Stimulated activated CD8-positive, alpha-beta memory T cell treated with anti-CD3 and anti-CD28 coated beads, Interleukin-15, amount 100 ng/mL, for 4 hours (primary cell): ENCODE measurements around the gene BCOR.

Experiments
- DNase-seq, 2 donors: peaks; one replicate each; pipeline ENCODE4 v3.0.0-alpha.2; 2020; ENCODE audit warnings: low read depth in 2 of 2

Gene BCOR

DNA sequence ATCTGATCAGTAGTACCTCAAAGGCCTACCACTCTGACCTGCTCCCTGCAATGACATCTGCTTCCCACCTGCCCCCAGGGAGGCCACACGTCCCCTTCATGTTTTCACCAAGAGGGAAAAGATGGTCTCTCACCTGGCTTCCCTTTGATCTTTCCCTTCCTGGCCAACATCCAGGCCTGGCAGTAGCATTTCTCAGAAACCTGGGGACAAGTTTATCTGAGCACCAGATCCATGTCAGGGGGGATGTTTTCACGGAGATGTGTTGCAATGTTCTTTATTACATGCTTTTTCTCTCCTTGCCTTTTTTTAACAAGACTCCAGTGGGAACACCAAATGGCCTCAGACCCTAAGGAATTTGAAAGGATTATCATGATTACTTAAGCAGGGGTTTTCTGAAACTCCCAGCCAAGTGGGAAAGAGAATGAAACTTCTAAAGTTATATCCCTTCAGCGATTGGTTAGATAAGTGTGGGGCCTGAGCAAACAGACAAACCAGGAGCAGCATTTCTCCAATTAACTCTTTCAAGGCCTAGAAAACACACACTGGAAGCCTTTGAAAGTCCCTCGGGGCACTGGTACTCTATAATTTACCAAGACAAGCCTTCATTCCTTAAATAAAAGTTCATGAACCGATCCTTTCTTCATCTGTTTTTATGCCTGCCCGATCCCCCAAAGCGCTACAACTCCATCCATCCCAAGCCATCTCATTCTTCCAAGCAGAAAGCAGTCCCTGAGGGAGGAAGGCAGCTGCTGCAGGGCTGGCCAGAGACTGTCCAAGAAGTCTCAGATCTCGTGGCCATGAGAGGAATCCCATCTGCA lies 94.1 kb downstream of the BCOR start:
- DNase-seq: no peak

DNA sequence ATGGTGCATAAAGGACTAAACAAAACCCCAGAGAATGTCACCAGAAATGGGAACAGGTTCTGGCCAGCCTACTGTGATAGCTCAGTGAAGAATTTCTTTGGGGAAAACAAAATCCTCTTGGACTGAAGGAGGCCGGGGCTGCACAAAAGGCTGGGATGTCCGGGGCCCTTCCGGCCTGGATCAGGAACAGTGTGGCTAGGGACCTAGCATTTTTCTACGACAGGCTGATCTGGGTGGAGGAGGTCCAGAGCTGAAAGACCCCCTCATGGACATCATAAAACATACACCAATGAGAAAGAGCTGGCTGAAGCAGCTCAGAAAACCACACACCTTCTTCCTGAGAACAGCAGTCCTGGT lies 94.7 kb downstream of the BCOR start:
- DNase-seq: no peak
